ENCODE measurements around the gene CYP27C1.

CYP27C1 gene

DNA sequence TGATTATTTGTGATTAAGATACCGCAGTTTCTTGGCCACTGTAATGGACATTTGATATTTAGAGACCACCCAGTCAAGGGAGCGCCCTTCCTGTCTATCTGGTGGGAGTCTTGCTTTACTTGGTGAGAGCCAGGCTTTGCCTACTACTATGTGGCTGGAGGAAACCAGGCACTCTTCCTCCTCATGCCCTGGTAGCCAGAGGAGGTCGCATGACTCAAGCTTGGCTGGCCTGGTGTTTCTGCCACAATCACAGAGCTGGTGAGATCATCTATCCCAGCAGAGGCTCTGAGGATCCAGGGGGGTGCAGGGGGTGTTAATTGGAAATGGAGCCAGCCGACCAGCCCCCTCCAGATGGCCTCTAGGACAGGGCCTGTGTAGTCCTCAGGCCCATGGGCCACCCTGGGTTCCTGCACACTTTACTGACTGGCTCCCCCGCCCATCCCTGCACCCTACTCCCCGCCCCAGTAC, 66.4 kb downstream of the CYP27C1 start:
- DNase-seq (ENCODE audit: low read depth in 3 of 3) = no peak

DNA sequence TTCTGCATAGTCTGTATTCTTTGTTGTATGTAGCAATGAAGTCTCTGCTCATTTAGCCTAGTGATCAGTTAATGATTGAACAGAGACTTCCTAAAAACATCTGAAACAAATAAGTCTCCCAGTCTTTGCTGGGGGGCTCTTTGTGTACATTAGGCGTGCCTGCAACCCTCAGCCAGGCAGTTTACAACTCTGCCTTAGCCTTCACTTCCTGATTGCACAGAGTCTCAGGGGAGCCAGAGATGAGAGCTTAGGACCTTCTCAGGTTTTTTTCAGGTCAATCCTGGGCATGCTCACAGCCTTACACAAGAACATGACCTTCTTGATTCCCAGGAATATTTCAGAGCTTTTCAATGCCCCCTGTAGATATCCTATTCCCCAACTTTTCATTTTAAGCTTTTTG, 69.1 kb downstream of the CYP27C1 start:
- no peak for DNase-seq (ENCODE audit: low read depth in 3 of 3)

DNA sequence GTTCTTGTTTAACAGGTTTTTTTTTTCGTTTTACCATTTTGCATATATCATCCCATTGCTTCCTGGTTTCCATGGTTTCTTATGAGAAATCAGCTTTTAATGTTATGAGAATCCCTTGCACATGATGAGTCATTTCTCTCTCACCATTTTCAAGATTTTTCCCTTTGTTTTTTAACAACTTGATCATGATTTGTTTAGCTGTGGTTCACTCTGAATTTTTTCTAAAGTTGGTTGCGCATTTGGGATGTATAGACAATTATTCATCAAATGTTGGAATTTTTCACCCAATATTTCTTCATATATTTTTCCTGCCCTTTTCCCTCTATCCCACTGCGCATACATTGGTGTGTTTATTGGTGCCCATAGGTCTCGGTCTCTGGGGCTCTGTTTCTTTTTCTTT, 70.7 kb downstream of the CYP27C1 start:
- DNase-seq (ENCODE audit: low read depth in 3 of 3) = no peak

DNA sequence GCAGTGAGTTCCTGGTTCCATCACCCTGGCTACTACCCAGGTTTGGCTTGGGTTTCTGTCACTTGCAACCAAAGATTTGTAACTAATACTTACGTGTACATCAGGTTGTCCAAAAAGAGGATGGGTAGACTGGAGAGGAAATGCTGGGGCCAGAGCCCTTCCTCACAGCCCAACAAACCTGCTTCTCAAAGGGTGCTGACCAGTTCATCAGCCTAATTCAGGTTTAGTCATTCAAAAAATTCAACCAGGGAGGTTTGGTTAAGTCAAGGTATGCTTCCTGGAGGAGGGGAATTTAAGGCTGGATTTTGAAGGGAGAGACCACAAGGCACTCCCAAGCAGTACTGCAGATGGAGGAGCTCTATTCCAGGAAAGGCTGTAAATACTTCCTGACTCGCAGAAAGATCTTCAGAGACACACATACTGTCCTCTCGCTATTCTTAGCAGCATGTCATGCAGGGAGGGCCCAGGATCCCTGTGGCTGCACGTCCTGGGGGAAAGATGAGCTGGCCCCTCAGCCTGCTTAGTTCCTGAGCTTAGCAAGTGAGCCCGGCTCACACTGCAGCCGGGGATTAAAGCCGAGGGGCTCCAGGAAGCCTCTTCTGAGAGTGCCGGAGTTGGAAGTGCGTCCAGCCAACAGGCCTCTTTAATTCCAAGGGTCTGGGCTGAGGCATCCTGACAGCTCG, 73.1 kb downstream of the CYP27C1 start:
- DNase-seq (ENCODE audit: low read depth in 3 of 3) = no peak

- DNase-seq (ENCODE audit: low read depth in 3 of 3) = no peak
These were observed 73.9 kb downstream of the CYP27C1 start for GRCh38 chr2:127146071-127146725.

DNA sequence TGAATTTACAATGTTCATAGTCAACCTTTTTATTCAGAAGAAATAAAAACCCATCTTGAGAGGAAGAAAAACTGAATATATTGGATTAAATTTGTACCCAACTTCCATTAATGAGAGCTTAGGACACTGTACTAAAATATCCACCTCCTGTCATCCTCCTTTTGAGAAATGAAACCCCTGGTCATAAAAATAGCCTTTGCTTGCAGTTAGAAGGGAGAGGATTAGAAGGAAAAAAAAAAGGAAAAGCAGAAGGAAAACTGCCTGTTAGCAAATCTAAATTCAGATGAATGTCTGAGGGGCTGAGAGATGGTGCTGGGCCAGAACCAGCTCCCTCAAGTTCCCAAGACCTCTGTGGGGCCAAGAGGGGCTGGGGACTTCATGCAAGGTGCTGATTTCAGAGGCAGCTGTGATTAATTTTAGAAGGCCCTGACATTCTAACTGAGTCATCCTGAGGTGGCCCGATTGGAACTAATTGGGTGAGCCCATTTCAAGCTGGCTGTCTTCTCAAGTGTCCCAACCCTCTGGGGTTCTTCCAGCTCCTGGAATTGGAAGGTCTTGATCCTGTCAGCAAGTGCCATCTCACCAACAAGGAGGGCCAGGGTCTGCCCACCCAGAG, 74.7 kb downstream of the CYP27C1 start:
- no peak for DNase-seq (ENCODE audit: low read depth in 3 of 3)

DNA sequence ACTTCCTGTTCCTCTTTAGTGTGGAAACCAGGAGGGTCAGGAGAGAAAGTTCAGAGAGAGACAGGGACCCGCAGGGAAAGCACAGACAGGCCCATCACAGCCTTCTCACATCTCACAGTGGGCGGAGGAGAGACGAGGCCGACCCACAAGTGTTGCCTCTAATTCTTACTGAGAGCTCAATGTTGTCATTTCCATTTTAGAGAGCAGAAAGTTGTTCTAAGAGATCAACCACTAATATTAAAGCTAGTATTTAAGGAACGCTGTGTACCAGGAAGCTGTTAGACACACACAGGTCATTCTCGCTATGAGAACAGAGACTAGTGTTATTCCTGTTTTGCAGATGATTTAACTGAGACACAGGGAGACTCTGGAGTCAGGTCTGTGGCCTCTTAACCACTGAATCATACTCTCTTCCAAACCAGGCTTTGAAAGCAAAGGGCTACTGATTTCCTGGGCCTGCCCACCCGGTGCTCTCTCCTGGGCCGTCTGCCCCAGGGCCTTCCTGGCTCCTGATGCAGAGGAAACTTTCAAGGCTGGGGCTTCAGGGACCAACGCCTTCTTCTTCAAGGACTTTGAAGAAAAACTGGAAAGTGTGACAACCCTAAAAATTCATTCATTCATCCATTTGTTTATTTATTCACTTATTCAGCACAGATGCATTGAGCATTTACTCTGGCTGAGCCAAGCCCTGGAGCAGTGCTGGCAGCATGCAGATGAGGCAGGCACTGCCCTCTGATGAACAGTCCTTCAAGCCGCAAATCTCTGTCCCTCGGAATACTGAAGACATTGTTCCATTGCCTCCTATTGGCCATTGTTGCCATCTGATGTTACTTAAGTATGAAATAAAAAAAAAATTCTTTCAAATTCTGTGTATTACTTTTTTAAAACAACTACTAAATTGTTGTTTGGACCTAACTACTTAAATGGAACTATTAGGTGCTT, 76.0 kb downstream of the CYP27C1 start:
- DNase-seq (ENCODE audit: low read depth in 3 of 3) = no peak

DNA sequence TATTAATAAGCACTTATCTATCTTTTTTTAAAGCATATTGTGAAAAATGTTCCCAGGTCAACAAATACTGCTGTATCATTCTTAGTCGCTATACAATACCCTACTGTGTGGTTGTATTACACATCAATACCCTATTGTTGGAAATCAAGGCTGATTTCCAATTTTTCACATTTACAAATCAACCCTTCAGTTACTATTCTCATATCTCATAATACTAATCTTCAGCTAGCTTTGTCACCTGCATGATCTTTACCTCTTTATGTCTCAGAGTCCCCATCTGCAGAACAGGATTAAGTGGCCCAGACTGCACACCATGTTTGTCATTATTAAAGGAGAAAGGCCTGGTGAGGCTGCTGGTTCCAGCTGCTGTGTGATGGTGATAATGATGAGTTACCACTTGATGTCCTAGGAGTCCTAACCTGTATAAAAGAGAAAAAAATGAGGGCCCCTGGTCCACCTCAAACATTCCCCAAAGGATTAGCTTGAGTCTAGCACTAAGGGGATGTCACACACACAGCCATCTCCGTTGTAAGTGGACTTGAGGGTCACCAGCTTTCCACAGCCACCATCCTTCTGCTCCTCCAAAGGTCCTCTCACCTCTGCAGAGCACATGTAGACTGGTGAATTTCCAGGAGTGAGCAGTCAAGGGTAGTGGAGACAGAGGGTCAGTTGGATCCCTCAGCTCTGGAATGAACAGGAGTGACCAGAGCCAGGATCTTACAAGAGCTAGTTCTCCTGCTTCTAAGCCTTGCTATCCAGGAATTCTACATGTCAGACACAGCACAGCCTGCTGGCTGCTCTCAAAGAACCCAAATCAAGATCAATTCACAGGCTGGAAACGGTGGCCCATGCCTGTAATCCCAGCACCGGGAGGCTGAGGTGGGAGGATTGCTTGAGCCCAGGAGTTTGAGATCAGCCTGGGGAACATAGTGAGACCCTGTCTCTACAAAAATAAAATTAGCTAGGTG, 77.2 kb downstream of the CYP27C1 start:
- no peak for DNase-seq (ENCODE audit: low read depth in 3 of 3)

GRCh38 chr2:127140538-127140937, 79.6 kb downstream of the CYP27C1 start:
- no peak for DNase-seq (ENCODE audit: low read depth in 3 of 3)

GRCh38 chr2:127139766-127140165, 80.3 kb downstream of the CYP27C1 start:
- no peak for DNase-seq (ENCODE audit: low read depth in 3 of 3)

DNA sequence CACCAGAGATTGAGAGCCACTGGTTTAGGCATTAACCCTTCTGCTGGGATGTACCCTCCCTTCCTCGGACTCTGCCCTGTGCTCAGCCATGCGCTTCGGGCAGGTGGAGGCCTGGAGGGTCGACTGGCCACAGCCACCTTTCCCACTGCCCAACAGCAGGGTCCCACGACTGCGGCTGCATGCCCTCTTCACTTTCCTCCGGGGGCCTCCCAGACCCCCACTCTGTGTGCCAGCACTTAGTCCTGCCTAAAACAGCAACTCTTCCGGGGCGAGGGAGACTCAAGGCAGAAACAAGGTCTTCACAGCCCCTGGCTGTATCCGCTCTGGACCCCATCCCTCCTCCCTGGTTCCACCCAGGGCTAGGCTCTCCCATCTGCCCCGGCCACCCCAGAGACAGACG, 81.8 kb downstream of the CYP27C1 start:
- no peak for DNase-seq (ENCODE audit: low read depth in 3 of 3)

DNA sequence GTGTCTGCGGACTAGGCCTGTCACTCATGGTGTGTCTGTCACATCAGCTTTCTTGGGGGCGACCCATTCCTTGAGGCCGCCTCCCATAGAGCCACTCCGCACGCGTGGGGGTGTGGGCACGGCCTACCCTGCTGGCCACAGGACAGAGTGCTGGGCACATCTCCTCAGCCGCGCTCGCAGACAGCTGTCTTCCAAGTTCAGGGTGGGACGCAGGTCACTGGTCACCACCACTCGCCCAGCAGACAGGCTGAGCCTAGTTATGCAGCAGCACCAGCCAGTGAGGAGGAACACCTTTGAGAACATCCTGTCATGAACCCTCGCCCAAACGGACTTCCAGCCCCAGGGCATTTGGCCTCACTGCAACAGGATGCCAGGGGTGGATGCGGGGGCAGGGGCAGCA, 82.4 kb downstream of the CYP27C1 start:
- DNase-seq (ENCODE audit: low read depth in 3 of 3) = no peak

- DNase-seq (ENCODE audit: low read depth in 3 of 3) = no peak
These were observed 82.9 kb downstream of the CYP27C1 start for GRCh38 chr2:127137225-127137624.

DNA sequence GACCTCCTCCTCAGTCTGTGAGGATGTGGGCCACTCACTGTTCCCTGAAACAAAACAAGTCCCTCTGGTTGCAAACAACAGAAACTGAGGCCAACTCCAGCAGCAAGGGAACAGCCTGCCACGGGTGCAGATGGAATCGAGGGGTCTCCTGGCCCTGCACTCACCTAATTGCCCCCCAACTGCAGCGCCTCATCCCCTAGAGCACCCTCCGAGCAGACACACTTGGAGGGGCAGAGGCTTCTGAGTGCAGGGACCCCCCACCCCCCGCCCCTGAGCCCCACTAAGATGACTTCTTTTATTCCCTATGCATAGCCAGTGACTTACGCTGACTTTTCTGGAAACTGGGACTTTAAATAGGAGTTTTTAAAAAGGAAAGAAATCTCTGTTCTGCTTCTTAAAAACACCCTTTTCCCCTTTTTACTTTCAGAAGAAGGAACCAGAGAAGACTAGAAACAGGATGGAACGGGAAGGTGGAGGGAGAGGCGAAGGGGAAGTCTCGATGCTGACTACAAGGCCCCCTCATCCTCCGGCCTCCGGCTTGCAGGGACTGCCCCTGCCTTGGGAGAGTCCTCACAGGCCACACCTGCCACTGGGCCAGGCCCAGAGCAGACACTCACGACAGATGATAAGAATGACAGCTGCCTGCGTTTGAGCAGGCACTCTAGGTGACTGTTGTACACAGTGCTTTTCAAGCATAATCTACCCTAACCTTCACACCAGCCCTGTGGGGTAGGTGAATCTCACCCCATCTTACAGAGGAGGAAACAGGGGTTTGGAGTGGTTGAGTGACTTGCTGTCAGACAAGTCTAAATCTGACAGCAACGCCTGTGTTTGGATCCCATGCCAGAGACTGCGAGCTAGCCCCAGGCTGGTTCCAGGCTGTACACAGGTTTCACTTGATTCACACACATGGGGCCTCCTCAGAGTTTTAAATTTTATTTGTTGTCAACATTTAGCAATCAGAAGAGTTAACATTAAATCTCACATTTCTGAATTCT, 85.0 kb downstream of the CYP27C1 start:
- DNase-seq (ENCODE audit: low read depth in 3 of 3) = no peak

GRCh38 chr2:127134235-127134634, 85.9 kb downstream of the CYP27C1 start:
- no peak for DNase-seq (ENCODE audit: low read depth in 3 of 3)
